ENCODE results near the gene ATP4B.

ATP4B gene

GRCh38 chr13:113657851-113658741 lies at the start of gene ATP4B:
TSS of gene ATP4B (minus strand) at chr13:113658198. CDS start at chr13:113658144, 54 bp downstream.
- no peak for DNase-seq

GRCh38 chr13:113672002-113672651 lies 14.1 kb upstream of the ATP4B start:
- no peak for DNase-seq

GRCh38 chr13:113671066-113672001 lies 13.3 kb upstream of the ATP4B start:
- no peak for DNase-seq

- no peak for DNase-seq
These were observed 12.5 kb upstream of the ATP4B start for GRCh38 chr13:113670541-113670940.

- DNase-seq, result no peak
These were observed 11.8 kb upstream of the ATP4B start for GRCh38 chr13:113669755-113670341.

- DNase-seq, result no peak
These were observed 11.3 kb upstream of the ATP4B start for GRCh38 chr13:113669231-113669754.

GRCh38 chr13:113668491-113668971 lies 10.5 kb upstream of the ATP4B start:
- no peak for DNase-seq

- DNase-seq, result no peak
These were observed 9.9 kb upstream of the ATP4B start for GRCh38 chr13:113667771-113668490.

GRCh38 chr13:113666951-113667701 lies 9.1 kb upstream of the ATP4B start, which contains the start of gene GRK1:
TSS of gene GRK1 (plus strand) at chr13:113667219. CDS start at chr13:113667387, 168 bp downstream.
- DNase-seq, result no peak

GRCh38 chr13:113666329-113666670 lies 8.3 kb upstream of the ATP4B start:
- no peak for DNase-seq

GRCh38 chr13:113665597-113666328 lies 7.8 kb upstream of the ATP4B start:
- DNase-seq, result no peak

- no peak for DNase-seq
These were observed 7.0 kb upstream of the ATP4B start for GRCh38 chr13:113664751-113665596.

- DNase-seq, result no peak
These were observed 5.9 kb upstream of the ATP4B start for GRCh38 chr13:113663934-113664333.

- no peak for DNase-seq
These were observed 3.5 kb upstream of the ATP4B start for GRCh38 chr13:113661509-113661908.

- no peak for DNase-seq
These were observed 2.1 kb upstream of the ATP4B start for GRCh38 chr13:113660066-113660465.

GRCh38 chr13:113659337-113659736 lies 1.3 kb upstream of the ATP4B start:
- no peak for DNase-seq

GRCh38 chr13:113658836-113659235 lies 838 bp upstream of the ATP4B start:
- DNase-seq, result no peak

- no peak for DNase-seq
These were observed 947 bp downstream of the ATP4B start for GRCh38 chr13:113656831-113657671.

Measured in NCI-H1436 (cell line).